ENCODE results near the gene SPATA9.

Gene SPATA9

DNA sequence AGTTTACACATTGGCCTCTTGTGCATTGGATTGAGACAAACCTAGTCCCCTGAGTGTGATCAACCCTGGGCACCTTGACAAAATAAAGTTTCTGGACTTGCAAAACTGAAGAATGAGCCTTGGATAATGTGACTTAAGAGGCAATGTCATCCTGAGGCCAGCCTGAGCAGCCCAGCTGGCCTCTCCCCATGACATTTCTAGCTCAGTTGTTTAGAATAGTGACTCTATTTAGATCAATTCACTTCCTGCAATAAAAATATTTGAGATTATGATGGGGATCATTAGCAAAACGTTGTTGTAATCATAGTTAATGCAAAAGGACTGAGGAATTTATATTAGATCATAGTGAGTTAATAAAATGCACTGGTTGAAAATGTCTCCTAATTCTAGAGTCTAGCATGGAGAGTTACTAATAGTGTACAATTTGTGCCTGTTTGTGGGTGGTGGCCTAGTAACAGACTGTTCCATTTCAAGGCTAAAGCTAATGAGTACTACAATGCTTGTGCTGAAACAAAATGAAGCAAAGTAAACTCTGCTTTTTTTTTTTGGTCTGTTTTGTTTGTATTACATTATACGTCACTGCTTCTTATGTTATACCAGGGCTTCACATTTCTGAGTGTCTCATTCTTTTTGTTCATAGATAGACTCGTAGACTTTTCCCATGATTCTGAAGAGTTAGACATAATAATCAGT lies 37.4 kb upstream of the SPATA9 start:
- TF ChIP-seq, protein P1, sequence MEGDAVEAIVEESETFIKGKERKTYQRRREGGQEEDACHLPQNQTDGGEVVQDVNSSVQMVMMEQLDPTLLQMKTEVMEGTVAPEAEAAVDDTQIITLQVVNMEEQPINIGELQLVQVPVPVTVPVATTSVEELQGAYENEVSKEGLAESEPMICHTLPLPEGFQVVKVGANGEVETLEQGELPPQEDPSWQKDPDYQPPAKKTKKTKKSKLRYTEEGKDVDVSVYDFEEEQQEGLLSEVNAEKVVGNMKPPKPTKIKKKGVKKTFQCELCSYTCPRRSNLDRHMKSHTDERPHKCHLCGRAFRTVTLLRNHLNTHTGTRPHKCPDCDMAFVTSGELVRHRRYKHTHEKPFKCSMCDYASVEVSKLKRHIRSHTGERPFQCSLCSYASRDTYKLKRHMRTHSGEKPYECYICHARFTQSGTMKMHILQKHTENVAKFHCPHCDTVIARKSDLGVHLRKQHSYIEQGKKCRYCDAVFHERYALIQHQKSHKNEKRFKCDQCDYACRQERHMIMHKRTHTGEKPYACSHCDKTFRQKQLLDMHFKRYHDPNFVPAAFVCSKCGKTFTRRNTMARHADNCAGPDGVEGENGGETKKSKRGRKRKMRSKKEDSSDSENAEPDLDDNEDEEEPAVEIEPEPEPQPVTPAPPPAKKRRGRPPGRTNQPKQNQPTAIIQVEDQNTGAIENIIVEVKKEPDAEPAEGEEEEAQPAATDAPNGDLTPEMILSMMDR (IDR thresholded peaks at IDR 0.05), result no peak

DNA sequence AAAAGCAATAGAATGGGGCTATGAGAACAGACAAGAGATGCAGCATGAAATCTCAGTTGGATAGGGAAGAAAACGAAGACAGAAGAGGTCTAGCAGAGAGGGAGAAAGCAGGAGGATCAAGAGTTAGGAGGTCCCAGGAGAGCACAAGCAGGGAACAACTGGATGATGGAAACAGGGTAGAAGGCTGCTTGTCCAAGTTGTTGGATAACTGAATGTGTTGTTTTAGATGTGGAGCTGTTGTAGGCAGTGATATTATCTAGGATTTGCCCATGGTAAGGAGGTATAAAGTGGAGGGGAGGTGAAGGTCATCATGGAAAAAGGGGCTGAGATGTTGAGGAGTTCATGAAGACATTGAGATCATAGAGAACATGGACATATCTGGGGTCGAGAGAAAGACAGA lies 35.9 kb upstream of the SPATA9 start:
- TF ChIP-seq, protein P1 (IDR thresholded peaks at IDR 0.05), result no peak

DNA sequence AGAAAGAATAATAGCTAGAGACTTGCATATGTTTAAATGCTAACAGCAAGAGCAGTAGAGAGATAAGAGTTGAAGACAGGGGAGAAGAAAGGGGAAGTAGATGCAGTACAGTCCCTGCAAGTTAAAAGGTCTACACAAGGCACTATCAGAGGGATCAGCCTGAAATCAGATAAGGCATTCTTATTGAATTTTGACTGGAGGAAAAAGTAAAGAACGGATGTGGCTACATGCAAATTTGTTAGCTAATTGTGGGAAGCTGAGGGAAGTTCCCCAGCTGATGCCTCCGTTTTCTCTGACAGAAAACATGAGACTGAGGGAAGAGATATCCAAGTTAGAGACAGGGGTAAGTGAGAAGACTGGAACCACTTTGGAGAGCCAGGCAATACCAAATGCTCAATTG lies 35.4 kb upstream of the SPATA9 start:
- TF ChIP-seq, protein P1 (IDR thresholded peaks at IDR 0.05), result no peak

DNA sequence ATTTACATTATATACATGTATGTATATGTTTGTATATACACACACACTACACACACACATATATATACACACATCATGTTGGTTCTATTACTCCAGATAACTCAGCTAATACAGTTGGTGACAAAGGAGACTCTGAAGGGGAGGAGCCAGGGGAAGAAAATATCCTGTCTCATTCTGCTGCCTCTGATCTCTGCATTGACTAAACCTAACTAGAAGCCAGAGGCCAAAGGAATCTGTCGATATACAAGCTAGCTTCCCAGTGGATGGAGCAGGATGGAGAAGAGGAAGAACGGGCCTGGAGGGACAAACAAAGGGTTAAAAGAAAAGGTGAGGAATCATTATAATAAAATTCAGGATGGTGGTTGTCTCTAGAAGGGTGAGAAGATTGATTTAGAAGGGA lies 34.6 kb upstream of the SPATA9 start:
- TF ChIP-seq, protein P1 (IDR thresholded peaks at IDR 0.05), result no peak

DNA sequence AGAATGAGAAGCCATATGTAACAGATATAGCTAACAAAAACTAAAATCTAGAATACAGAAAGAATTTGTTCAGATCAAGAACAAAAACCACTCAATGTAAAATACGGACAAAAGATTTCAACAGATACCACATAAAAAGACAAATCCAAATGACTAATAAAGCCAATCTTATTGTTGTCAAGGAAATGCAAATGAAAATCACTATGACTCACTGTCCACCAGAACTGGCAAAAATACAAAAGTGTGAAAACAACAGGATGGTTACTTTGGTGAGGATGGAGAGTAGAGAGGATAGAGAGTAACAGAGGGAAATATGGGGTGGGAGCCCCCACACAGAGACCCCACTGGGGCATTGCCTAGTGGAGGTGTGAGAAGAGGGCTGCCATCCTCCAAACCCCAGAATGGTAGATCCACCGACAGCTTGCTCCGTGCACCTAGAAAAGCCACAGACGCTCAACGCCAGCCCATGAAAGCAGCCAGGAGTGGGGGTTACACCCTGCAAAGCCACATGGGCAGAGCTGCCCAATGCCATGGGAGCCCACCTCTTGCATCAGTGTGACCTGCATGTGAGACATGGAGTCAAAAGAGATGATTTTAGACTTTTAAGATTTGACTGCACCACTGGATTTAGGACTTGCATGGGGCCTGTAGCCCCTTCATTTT lies 33.1 kb upstream of the SPATA9 start:
- TF ChIP-seq, protein P1 (IDR thresholded peaks at IDR 0.05), result no peak

DNA sequence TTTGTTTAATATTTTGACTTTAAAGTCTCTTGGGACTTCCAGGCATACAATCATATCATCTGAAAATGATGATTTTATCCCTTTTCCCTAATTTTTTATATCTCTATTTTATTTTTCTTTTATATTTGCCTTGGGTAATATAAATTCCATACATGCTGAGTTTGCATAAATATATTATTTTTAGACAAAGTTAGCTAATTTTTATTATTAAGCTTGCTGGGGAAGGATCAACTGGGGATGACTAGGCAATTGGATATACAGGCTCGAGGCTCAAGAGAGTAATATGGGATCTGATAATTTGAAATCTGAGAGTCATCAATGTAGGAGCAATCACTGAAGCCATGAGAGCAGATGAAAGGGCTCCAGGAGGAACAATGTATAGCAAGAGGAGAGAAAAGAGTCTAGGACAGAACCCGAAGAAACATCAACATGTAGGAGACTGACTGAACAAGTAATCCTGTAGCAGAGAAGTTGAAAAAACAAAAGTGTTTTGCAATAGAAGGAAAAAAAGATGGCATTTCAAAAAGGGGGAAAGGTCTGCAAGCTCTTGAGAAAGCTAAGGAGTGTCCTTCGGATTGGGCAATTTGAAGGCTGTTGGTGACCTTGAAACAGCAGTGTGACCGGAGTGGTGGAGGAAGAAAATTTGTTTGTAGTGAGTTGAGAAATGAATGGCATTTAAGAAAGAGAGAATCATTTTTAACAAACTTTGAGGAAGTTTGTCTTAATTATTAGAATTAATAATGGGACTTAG lies 31.3 kb upstream of the SPATA9 start:
- TF ChIP-seq, protein P1 (IDR thresholded peaks at IDR 0.05), result no peak

DNA sequence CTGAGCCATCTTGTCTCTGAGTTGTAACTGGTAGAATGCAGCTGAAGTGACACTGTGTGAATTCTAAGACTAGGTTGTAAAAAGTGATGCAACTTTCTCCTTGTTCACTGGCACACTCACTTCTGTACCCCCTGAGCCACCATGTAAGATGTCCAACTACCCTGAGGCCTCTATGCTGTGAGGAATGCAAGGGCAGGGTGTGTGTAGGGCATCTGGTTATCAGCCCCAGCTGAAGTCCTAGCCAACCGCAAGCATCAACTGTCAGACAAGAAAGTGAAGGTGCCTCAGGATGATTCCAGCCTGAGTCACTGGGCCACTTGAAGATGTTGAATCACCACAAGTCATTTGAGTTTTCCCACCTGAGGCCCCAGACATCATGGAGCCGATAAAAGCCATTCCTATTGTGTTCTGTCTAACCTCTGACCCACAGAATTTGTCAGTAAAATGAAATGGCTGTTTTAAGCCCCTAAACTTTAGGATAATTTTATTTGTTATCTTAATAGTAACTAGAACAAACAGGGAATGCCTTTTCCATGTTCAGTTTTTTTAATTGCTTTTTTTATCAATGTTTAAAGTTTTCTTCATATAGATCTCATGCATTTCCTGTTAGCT lies 29.7 kb upstream of the SPATA9 start:
- TF ChIP-seq, protein P1 (IDR thresholded peaks at IDR 0.05), result no peak

Measured in LNCAP (cell line).